NCI-H524 (cell line): ENCODE data around the gene LMBR1.
"Not testable (repeated sequence)": the region's sequence is repeated elsewhere in the genome, so short reads cannot be mapped to it uniquely, and the experiment has no call there.

Experiments
- DNase-seq, 2 experiments: peaks; one replicate each; lab custom pipeline; 2025; lab: John Stamatoyannopoulos, UW

LMBR1 gene, protein sequence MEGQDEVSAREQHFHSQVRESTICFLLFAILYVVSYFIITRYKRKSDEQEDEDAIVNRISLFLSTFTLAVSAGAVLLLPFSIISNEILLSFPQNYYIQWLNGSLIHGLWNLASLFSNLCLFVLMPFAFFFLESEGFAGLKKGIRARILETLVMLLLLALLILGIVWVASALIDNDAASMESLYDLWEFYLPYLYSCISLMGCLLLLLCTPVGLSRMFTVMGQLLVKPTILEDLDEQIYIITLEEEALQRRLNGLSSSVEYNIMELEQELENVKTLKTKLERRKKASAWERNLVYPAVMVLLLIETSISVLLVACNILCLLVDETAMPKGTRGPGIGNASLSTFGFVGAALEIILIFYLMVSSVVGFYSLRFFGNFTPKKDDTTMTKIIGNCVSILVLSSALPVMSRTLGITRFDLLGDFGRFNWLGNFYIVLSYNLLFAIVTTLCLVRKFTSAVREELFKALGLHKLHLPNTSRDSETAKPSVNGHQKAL

DNA sequence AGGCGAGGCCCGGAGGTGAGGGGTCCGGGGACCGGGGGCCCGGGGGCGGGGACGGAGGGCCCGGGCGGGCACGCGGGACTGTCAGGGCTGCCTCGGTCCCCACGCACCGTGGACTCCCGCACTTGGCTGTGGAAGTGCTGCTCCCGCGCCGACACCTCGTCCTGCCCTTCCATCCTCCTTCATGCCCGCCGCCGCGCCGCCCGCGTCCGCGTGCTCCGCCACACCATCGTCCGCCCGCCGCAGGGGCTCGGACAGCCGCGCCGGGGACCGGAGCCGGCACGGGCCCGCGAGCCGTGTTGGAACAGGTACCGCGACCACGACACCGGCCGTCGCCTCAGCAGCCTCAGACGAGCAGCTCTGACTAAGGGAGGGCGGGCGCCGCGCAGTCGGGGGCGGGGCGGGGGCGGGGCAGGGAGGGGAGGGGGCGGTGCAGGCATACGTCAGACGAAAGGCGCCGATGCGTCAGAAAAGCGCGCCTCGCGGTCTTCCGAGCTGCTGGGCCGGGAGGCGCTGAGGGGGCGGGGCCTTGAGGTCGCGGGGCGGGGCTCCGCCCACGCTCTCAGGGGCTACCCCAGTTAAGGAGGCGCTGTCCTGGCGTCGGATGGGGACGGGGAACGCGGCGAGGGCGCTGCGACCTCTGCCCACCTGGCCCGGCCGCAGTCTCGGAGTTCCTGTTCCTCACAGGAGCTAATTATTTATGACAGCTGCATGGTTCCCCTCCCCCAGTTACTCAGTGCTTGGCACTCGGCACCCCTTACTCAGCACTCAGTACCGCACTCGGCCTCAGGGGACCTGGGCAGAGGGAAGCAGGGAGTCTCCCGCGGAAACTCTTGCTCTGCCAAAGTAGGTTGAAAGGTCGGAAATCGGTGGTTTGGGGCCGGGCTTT is at the start of gene LMBR1:
LMBR1 (minus strand) TSS at position 363 of the 886 bp plus-strand sequence; CDS start at position 173, 190 bp downstream.
- peak; percentile 90 to 93 for DNase-seq

- DNase-seq, result no peak
These were observed 49.7 kb upstream of the LMBR1 start for GRCh38 chr7:156942708-156943090.

DNA sequence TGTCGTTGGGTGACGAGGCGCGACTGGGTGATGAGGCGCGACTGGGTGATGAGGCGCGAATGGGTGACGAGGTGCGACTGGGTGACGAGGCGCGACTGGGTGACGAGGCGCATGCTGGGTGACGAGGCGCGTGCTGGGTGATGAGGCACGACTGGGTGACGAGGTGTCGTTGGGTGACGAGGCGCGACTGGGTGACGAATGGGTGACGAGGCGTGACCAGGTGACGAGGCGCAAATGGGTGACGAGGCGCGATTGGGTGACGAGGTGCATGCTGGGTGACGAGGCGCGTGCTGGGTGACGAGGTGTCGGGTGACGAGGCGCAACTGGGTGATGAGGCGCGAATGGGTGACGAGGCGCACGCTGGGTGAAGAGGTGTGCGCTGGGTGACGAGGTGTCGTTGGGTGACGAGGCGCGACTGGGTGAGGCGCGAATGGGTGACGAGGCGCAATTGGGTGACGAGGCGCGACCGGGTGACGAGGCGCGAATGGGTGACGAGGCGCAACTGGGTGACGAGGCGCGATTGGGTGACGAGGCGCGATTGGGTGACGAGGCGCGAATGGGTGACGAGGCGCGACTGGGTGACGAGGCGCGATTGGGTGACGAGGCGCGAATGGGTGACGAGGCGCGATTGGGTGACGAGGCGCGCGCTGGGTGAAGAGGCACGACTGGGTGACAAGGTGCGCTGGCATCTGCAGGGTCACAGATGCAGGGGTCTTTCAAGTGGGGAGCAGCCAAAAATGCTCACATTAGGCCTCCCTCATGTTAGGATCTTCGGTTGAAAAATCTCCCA is 48.6 kb upstream of the LMBR1 start:
- DNase-seq, result no peak

DNA sequence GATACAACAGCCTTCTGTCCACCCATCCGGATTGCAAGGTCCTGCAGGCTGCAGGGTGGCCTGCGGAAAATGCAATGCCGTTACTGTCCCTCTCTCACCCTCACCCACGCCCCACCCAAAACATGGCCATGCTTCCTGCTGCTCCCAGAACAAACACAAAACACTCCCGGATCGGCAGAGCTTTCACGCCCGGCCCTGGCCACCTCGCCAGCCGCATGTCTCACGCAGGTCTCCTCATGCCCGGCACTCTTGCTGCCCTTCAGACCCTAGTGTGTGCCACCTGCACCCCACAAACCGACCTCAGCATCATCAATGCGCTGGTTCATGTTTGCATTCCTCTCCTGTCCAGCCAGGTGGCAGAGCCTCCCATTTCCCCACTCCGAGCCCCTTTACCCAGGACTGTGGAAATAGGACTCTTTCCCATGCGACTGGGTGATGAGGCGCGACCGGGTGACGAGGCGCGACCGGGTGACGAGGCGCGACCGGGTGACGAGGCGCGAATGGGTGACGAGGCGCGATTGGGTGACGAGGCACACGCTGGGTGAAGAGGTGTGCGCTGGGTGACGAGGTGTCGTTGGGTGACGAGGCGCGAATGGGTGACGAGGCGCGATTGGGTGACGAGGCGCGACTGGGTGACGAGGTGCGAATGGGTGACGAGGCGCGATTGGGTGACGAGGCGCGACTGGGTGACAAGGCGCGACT is 47.6 kb upstream of the LMBR1 start:
- DNase-seq, result no peak

DNA sequence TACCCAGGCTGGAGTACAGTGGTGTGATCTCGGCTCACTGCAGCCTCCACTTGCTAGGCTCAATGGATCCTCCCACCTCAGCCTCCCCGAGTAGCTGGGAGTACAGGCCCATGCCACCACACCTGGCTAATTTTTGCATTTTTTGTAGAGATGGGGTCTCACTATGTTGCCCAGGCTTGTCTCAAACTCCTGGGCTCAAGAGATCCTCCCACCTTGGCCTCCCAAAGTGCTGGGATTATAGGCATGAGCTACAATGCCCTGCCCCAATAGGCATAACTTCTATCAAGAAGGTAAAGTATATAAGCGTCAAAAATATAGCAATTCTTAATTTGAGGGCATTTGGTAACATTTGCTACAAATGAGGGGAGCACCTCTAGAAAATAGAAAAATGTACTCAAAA is 43.8 kb upstream of the LMBR1 start:
- not testable (repeated sequence) for DNase-seq

DNA sequence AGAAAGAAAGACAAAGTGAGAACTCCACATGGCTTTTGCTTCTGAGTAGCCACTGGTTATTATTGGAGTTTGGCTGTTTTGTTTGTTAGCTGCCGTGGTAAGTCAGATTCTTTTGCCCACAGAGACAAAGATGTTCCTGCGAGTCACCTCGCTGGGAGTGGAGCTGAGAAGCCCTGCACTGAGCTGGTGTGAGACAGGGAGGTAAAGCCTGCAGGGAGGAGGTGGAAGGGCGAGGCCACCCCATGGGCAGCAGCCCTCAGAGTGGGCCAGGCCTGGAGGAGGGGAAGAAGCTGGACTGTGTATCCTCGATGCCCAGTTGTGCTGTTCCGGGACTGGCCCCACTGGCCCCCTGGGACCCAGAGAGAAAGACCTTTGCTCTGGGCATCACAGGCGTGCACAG is 42.3 kb upstream of the LMBR1 start:
- DNase-seq, result no peak

DNA sequence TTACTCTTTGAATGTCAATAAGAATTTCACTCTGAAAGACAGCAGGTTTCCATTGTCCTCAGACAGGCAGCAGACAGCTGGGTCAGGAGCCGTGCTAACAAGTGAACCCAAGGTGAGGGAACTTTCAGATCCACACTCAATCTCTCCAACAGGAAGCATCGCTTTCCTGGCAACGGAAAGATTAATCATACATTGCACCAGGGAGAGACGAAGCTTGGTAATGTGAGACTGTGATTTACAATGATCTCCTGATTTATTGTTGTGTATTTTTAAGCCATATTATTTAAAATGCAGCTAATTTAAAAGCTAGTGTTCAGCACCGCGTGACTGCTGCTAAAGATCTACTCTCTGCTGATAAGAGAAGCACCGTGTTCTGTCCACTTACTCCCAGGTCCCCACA is 39.0 kb upstream of the LMBR1 start:
- DNase-seq, result no peak

- no peak for DNase-seq
These were observed 37.0 kb upstream of the LMBR1 start for GRCh38 chr7:156929789-156930539.

DNA sequence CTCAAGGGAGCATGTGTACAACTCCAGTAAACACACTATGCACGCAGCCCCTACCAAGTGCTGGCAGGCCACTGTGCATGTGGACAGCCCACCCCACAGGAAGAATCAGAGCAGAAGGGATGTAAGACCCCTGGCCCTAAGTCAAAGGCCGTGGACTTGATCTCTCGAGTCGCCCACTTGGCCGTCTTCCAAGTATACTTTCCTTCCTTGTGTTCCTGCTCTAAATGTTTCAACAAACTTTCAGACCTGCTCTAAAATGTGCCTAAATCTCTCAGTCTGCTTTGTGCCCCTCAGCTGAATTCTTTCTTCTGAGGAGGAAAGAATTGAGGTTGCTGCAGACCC is 35.4 kb upstream of the LMBR1 start:
- no peak for DNase-seq

- no peak for DNase-seq
These were observed 34.8 kb upstream of the LMBR1 start for GRCh38 chr7:156927571-156928405.

GRCh38 chr7:156925821-156926220 is 32.8 kb upstream of the LMBR1 start:
- DNase-seq, result not testable (repeated sequence)

GRCh38 chr7:156922304-156922703 is 29.3 kb upstream of the LMBR1 start:
- not testable (repeated sequence) for DNase-seq

DNA sequence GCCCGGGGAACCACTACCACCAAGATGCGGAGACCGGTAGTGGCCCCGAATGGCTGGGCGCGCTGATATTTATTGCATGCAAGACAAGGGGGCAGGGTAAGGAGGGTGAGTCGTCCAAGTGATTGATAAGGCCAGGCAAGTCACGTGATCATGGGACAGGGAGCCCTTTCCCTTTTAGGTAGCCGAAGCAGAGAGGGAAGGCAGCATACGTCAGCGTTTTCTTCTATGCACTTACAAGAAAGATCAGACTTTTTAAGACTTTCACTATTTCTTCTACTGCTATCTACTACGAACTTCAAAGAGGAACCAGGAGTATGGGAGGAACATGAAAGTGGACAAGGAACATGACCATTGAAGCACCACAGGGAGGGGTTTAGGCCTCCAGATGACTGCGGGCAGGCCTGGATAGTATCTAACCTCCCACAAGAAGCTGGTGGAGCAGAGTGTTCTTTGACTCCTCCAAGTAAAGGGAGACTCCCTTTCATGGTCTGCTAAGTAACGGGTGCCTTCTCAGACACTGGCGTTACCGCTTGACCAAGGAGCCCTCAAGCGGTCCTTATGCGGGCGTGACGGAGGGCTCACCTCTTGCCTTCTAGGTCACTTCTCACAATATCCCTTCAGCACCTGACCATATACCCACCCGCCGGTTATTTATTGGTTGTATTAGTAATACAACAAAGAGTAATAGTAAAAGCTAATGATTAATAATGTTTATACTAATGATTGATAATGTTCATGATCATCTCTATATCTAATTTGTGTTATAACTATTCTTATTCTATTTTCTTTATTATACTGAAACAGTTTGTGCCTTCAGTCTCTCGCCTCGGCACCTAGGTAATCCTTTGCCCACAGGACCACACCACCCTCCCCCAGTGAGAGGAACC is 27.7 kb upstream of the LMBR1 start:
- DNase-seq, result not testable (repeated sequence)

DNA sequence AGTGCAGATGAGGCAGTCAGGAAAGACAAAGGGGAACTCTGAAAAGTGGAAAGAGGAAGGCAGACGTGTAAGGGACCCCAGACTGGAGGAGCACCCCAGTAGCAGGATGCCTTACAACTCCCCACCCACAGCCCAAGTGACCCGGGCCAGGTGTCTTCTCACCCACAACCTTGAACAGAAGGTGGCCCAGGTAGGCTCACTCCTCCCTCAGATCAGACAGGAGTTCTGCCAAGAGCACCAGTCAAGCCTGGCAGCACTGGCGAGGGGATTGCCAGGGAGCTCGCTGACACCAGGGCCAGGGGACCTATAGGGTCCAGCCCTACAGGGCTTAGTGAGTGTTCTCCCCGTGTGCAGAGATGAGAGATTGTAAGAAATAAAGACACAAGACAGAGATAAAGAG is 27.1 kb upstream of the LMBR1 start:
- DNase-seq, result no peak

- no peak for DNase-seq
These were observed 26.2 kb upstream of the LMBR1 start for GRCh38 chr7:156919132-156919713.

DNA sequence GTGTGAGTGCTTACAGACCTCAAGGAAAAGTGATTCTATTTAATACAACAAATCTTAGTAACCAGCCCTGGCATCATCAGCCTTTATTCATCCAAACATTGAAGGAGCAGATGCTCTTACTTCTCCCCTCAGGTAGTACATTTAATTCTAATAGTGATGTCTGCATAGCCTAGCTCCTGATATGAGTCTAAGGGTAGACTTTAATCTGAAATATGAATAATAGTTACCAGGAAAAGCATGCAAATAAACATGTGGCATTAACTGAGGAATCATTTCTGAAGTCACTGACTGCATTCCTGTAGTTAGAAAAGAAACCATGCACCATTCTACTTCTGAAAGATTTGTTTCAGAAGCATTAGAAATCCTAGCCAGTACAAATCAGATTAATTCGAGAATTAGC is 25.7 kb upstream of the LMBR1 start:
- no peak for DNase-seq

GRCh38 chr7:156909574-156910252 is 16.7 kb upstream of the LMBR1 start:
- DNase-seq, result not testable (repeated sequence)

DNA sequence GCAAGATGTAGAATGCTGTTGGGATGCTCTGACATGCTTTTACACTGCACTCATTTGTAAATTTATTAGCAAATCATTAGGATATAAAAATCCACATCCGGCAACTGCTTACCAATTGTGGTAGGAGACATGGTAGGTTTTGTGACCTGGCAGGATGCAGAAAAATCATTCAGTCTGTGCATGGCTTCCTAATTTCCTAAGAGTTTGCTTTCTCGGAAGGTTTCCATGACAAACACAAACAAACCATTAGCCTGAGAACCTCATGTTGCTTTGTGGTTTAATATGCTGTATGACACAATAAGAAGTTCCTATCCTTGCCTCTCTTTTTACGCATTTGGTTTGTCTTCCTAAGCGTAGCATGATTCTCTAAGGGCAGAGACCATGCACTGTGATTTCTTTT is 14.7 kb upstream of the LMBR1 start:
- DNase-seq, result no peak
